Amygdala (tissue), 56 donors: ENCODE measurements around the gene YOD1.
A peak's percentile ranks its signal among the peaks of the same experiment; 100 is the strongest.
"Not testable (repeated sequence)": the region's sequence is repeated elsewhere in the genome, so short reads cannot be mapped to it uniquely, and the experiment has no call there.

Experiments used
- DNase-seq, 56 donors: peaks; one replicate each; lab custom pipeline; 2025; lab: John Stamatoyannopoulos, UW

The YOD1 gene

GRCh38 chr1:207050480-207051190, 373 bp downstream of the YOD1 start:
- peak in 54 of 56 donors; percentile 34 to 89 (median 75) for DNase-seq

- peak in 15 of 56 donors; percentile 3 to 69 (median 35) for DNase-seq
Observed at GRCh38 chr1:207049974-207050391, 1.0 kb downstream of the YOD1 start.

- DNase-seq = no peak
Observed at GRCh38 chr1:207049514-207049913, 1.5 kb downstream of the YOD1 start.

- no peak for DNase-seq
Observed at GRCh38 chr1:207049054-207049453, 2.0 kb downstream of the YOD1 start.

- no peak for DNase-seq
Observed at GRCh38 chr1:207048041-207048440, 3.0 kb downstream of the YOD1 start.

- DNase-seq = no peak
Observed at GRCh38 chr1:207047505-207047904, 3.5 kb downstream of the YOD1 start.

- no peak for DNase-seq
Observed at GRCh38 chr1:207045453-207045852, 5.6 kb downstream of the YOD1 start.

GRCh38 chr1:207041397-207041796, 9.6 kb downstream of the YOD1 start:
- not testable (repeated sequence) for DNase-seq

- DNase-seq = no peak
Observed at GRCh38 chr1:207040181-207040533, 10.9 kb downstream of the YOD1 start.

- no peak for DNase-seq
Observed at GRCh38 chr1:207039380-207040180, 11.4 kb downstream of the YOD1 start.

- DNase-seq = no peak
Observed at GRCh38 chr1:207036865-207037264, 14.1 kb downstream of the YOD1 start.

GRCh38 chr1:207035877-207036551, 15.0 kb downstream of the YOD1 start:
- DNase-seq = no peak

GRCh38 chr1:207034998-207035397, 16.0 kb downstream of the YOD1 start:
- no peak for DNase-seq

GRCh38 chr1:207034208-207034607, 16.8 kb downstream of the YOD1 start:
- no peak for DNase-seq

GRCh38 chr1:207033302-207033701, 17.7 kb downstream of the YOD1 start:
- DNase-seq = no peak

GRCh38 chr1:207032528-207033017, 18.4 kb downstream of the YOD1 start, which contains the start of gene C1orf116:
TSS of gene C1orf116 (minus strand) at chr1:207032756. CDS start at chr1:207027598, 5,158 bp downstream.
- no peak for DNase-seq

GRCh38 chr1:207031632-207032264, 19.3 kb downstream of the YOD1 start:
- DNase-seq = no peak

- no peak for DNase-seq
Observed at GRCh38 chr1:207031016-207031415, 20.0 kb downstream of the YOD1 start.

- DNase-seq = no peak
Observed at GRCh38 chr1:207030522-207031009, 20.4 kb downstream of the YOD1 start.
